GM12872 (cell line): Measurements from ENCODE around the gene ATP1A2.

Experiments used
- CTCF ChIP-seq: IDR thresholded peaks from 3 replicates; pipeline ENCODE4 v1.5.1; 2011; ENCODE audit warnings: low read depth, mild to moderate bottlenecking, low read length, moderate library complexity; ENCODE audit not compliant: insufficient read depth

Gene ATP1A2

GRCh38 chr1:160081261-160081936 lies 34.2 kb upstream of the ATP1A2 start, which contains the start of gene KCNJ9:
Gene KCNJ9, plus strand, starts transcription at chr1:160081538. Its CDS starts 2,493 bp downstream, at chr1:160084031.
- TF ChIP-seq CTCF = no peak

DNA sequence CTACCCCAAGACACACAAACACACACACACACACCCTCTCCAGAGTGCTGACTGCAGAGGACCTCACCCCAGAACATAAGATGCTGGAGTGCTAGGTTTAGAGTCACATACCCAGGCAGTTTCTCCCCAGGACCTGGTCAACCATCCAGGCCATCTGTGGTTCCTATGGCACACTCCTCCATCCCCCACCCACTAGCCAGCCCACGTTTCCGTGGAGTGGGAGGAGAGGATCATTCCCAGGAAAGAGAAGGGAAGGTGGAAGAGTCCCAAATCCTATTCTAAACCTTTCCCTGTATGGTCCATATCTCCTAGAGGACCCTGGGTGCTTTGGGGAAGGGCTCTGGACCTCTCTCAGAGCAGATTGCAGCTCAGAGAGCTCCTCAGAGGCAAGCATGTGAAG lies 33.1 kb upstream of the ATP1A2 start:
- no peak for TF ChIP-seq CTCF

DNA sequence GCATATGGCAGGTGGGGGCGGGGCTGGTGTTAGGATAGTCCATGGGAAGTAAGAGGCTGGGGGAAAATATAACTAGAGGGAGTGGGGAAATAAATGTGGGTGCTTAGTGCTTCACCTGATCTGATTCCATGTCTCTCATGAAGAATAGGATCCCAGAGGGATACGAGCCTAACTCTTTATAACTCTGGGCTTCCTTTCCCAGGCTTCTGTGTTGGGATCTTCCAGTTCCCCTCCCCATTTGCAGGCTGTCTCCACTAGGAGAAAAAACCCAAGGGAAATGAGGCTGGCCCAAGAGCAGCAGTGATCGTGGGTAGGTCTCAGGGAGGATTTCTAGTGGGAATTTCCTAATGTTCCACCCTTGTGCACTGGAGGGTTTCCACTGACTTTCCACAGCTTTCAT lies 32.6 kb upstream of the ATP1A2 start:
- TF ChIP-seq CTCF = no peak

- peak; percentile 93 for TF ChIP-seq CTCF
These were observed 31.4 kb upstream of the ATP1A2 start for GRCh38 chr1:160083968-160084770.

DNA sequence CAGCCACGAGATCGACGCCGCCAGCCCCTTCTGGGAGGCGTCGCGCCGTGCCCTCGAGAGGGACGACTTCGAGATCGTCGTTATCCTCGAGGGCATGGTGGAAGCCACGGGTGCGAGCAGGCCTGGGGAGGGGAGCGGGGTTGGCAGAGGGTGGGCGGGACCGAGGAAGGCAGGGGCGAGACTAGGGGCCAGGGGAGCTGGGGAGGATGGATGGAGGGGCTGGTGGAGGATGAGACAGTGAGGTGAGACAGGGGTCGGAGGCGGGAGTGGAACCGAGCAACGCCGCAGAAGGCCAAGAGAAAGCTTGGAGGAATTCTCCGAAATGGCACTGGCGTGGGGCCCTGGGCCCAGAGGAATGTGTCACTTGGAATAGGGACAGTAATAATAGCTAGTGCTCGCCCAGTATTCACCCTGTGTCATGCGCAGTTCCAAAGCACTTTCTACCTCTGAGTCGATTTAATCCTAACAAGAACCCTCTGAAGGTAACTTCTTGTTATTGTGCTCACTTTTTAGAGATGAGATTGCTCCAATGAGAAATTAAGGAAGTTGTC lies 30.7 kb upstream of the ATP1A2 start:
- no peak for TF ChIP-seq CTCF

DNA sequence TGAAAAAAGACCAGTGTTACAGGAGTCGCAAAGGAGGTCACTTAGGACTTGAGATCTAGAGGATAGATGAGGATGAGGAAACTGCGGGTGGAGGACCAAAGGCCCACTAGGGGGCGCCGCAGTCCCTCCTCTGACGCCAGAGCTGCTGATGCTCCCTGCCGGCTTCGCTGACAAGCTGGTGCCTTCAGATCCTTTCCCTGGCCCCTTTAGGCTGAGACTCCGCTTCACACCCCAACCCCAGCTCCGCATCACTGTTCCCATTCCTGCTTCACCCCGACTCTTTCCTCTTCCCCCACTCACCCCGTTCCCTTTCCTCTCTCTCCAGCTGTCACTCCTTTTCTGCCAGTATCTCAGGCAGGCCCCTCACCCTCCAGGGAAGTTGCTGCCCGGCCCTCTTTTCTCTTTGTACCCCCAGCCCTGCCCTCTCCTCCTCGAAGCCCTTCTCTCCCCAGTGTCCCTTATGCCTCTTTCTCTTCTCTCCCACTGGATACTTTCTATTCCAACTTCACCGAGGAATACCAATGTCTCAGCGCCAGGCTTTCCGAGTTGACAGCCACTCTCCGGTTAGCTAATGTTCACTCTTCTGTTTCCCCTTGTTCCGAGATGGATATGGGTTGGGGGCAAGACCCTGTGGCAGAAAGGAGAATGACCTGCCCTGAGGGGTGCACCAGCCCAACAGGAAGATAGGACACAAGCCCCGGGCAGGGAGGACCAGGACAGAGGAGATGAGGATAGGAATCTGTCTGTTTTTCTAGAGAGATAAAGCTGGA lies 29.7 kb upstream of the ATP1A2 start:
- peak; percentile 98 for TF ChIP-seq CTCF

DNA sequence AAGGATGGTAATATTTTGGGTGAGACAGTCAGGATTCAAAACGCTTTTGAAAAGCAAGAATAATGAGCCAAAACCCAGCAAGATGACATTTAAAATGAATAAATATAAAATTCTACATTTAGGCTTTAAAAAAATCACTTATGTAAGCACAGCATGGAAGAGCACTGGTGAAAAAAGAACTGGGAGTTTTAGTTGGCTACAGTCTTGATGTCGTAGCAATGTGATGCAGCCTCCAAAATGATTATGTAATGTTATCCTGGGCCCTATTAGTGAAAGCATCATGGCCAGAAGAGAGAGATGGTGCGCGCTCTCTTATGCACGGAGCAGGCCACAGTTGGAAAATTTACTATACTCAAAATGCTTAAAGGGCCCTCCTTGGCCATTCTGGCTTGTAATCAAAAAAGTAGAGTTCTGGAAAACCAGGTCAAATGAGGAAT lies 29.1 kb upstream of the ATP1A2 start:
- TF ChIP-seq CTCF = no peak
